D721Med (cell line): ENCODE measurements around the gene WSB1.

Source experiments
- DNase-seq: peaks from one replicate; pipeline ENCODE4 v3.0.0; 2011; ENCODE audit warnings: low spot score; ENCODE audit not compliant: insufficient read length
- FAIRE-seq: peaks from 2 replicates; lab custom pipeline; 2011; peaks lifted over from hg19 to GRCh38; lab: Jason Lieb, UNC
- CTCF ChIP-seq: IDR thresholded peaks from 2 replicates; pipeline ENCODE4 v1.5.1; 2012; ENCODE audit warnings: mild to moderate bottlenecking, control low read depth; ENCODE audit not compliant: insufficient read depth; ENCODE audit errors: missing control alignments

WSB1 gene

GRCh38 chr17:27290916-27291598 is 2.9 kb upstream of the WSB1 start:
- DNase-seq (no peak), FAIRE-seq (no peak)
- no peak for TF ChIP-seq CTCF

- TF ChIP-seq CTCF: no peak
- DNase-seq (no peak), FAIRE-seq (no peak)
These were observed 486 bp upstream of the WSB1 start for GRCh38 chr17:27293359-27293897.

- FAIRE-seq: no peak
- no peak for TF ChIP-seq CTCF
- peak; percentile 51 for DNase-seq
These were observed 1.0 kb downstream of the WSB1 start for GRCh38 chr17:27294689-27295630.

GRCh38 chr17:27295945-27296344 is 2.0 kb downstream of the WSB1 start:
- DNase-seq (no peak), FAIRE-seq (no peak)
- TF ChIP-seq CTCF: no peak

DNA sequence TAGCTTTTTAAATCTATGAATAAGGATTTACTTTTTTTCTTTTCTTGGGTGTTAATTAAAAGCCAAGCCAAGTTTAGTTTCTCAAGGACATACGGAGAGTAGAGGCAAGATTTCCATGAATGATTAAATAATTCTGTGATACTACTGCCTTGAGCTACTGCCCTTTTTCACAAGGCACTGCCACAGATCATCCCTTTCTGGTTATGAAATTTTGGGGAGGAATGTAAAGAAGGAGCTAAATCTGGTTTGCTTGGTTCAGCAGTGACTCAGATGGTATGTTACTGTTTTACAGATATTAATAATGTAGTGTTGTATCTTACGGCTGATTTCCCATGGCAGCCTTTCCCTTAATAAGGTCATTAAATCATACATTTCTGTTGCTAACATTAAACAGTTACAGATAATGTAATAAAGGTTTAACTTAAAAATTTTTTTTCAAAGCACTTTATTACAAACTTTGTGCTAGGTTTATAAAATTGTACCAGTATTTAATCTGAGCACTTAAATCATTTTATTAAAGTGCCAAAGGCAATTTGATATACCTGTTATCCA is 2.6 kb downstream of the WSB1 start:
- DNase-seq (no peak), FAIRE-seq (no peak)
- no peak for TF ChIP-seq CTCF

DNA sequence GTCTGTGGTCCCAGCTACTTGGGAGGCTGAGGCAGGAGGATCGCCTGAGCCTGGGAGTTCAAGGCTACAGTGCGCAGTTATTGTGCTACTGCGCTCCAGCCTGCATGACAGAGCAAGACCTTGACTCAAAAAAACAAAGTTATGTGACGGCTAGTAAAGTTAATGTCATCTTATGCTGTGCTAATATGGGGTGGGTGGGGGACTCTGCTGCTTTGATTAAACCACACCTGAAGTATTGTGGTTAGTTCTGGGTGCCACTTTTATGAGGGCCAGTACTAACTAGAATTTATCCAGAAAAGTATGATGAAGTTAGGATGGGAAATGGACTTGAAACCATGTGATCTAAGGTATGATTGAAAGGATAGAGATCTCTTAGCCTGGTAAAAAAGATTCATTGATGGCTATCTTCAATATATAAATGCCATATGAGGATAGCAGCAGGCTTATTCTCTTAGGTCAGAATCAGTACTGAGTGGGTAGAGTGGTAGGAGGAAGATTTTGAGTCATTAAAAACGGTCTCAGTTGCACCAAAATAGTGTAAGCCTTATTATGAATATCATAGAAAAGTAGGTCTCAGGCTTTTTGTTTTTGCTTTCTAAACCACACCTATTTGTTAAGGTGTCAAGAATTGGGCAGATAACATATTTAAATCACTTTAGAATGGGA is 5.6 kb downstream of the WSB1 start:
- no peak for TF ChIP-seq CTCF
- DNase-seq: no peak
- FAIRE-seq: no peak
